IPS-NIHi7 (cell line): ENCODE measurements around the gene KRT71.

Experiments used
- DNase-seq: peaks from one replicate; pipeline ENCODE4 v3.0.0; 2012; ENCODE audit warnings: mixed read lengths; ENCODE audit errors: extremely low spot score

The KRT71 gene

DNA sequence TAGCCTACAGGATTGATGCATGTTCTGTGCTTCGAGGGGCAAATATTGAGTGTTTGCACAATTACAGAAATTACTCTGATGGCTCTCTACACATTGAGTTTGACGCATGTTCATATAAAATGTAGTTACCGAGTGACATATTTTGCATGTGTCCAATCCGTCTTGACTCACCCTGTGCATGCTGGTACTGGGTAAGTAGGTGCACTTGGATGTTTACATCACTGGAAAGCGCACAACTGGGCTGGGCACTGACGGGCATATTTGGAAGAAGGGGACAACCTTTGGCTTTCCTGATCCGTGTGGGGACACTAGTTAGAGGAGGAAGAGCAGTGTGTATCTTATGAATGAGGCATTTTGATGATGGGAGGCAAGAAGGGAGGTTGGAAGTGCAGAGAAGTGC lies 55.0 kb downstream of the KRT71 start:
- no peak for DNase-seq

DNA sequence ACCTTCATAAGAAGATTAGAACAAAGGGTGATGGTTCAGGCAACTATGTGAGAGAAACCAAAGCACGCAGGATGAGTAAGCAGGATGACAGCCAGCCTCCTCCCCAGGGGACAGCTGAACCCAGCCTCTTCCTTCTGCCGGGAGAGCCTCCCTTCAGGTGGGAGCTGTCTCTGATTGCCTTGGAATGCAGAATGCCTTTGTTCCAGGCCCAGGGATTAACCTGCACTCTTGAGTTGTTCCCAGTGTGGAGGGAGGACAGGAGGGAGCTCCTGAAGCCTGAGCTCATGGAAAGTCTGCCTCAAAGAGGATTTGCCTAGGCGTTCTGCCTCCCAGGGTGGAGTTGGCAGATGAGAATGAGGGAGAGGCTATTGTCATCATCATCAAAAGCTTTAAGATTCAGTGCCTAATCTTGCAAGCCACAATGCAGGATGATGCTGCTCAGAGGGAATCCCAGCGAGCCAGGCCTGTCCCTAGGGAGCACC lies 56.3 kb downstream of the KRT71 start:
- peak; percentile 80 for DNase-seq

GRCh38 chr12:52496054-52496453 lies 56.9 kb downstream of the KRT71 start:
- peak; percentile 18 for DNase-seq

GRCh38 chr12:52495389-52495788 lies 57.6 kb downstream of the KRT71 start:
- DNase-seq: peak; percentile 78

GRCh38 chr12:52494518-52494917 lies 58.4 kb downstream of the KRT71 start:
- no peak for DNase-seq

- no peak for DNase-seq
Observed at GRCh38 chr12:52494100-52494499, 58.8 kb downstream of the KRT71 start.
